DND-41 (cell line): ENCODE results near the gene MKS1.

Experiments used
- ATAC-seq: fragments of 200-7000 bp; cut with Tn5 transposase; 3 replicates; pipeline ENCODE4 v1.9.1; 2021; ENCODE audit warnings: low read depth; ENCODE audit not compliant: insufficient read depth
- DNase-seq: peaks from one replicate; pipeline ENCODE4 v3.0.0-alpha.2; 2020
- H2AFZ ChIP-seq: 2 replicates; pipeline ENCODE4 v1.6.0; 2012; ENCODE audit warnings: low read depth, low read length
- H3K27ac ChIP-seq: 2 replicates; pipeline ENCODE4 v1.5.1; 2012; ENCODE audit warnings: low read length, inconsistent platforms
- H3K27me3 ChIP-seq: fragments of 200-600 bp; sonication (generic); 2 replicates; pipeline ENCODE4 v1.6.0; 2012; ENCODE audit warnings: low read length, mild to moderate bottlenecking, inconsistent platforms; ENCODE audit not compliant: insufficient read depth, poor library complexity
- H3K36me3 ChIP-seq: 2 replicates; pipeline ENCODE4 v1.5.1; 2012; ENCODE audit warnings: low read length, inconsistent platforms; ENCODE audit not compliant: insufficient read depth
- H3K4me1 ChIP-seq: 2 replicates; pipeline ENCODE4 v1.5.1; 2012; ENCODE audit warnings: mild to moderate bottlenecking, low read length; ENCODE audit not compliant: insufficient read depth
- H3K4me2 ChIP-seq: 2 replicates; pipeline ENCODE4 v1.6.0; 2012; ENCODE audit warnings: mild to moderate bottlenecking, moderate library complexity, low read length, inconsistent platforms; ENCODE audit not compliant: insufficient read depth
- H3K4me3 ChIP-seq, 2 experiments: fragments of 200-600 bp in 1 of 2; shearing (Covaris generic) in 1 of 2; 2 replicates each; pipeline ENCODE4 v1.5.1; 2012 to 2016; ENCODE audit warnings: inconsistent platforms in 2 of 2, low read length in 2 of 2, mild to moderate bottlenecking in 2 of 2, low read depth in 1 of 2, moderate library complexity in 1 of 2
- H3K79me2 ChIP-seq: 2 replicates; pipeline ENCODE4 v1.6.0; 2012; ENCODE audit warnings: low read length, inconsistent platforms; ENCODE audit not compliant: insufficient read depth
- H3K9ac ChIP-seq: 2 replicates; pipeline ENCODE4 v1.6.0; 2012; ENCODE audit warnings: low read depth, mild to moderate bottlenecking, inconsistent platforms, low read length, moderate library complexity
- H3K9me3 ChIP-seq: 2 replicates; pipeline ENCODE4 v1.5.1; 2012; ENCODE audit warnings: low read length, moderate library complexity, mild to moderate bottlenecking, inconsistent platforms; ENCODE audit not compliant: insufficient read depth, severe bottlenecking
- H4K20me1 ChIP-seq: 2 replicates; pipeline ENCODE4 v1.6.0; 2012; ENCODE audit warnings: low read length; ENCODE audit not compliant: insufficient read depth
- CTCF ChIP-seq: IDR thresholded peaks from 2 replicates; pipeline ENCODE4 v1.5.1; 2012; ENCODE audit warnings: borderline replicate concordance, low read length, moderate library complexity, mild to moderate bottlenecking; ENCODE audit not compliant: poor library complexity, severe bottlenecking; ENCODE audit errors: extremely low read depth
- EZH2 ChIP-seq: IDR thresholded peaks from 3 replicates; pipeline ENCODE4 v1.6.1; 2012; ENCODE audit warnings: borderline replicate concordance, low read depth, mild to moderate bottlenecking, moderate library complexity, low read length, inconsistent platforms; ENCODE audit not compliant: severe bottlenecking

The MKS1 gene

DNA sequence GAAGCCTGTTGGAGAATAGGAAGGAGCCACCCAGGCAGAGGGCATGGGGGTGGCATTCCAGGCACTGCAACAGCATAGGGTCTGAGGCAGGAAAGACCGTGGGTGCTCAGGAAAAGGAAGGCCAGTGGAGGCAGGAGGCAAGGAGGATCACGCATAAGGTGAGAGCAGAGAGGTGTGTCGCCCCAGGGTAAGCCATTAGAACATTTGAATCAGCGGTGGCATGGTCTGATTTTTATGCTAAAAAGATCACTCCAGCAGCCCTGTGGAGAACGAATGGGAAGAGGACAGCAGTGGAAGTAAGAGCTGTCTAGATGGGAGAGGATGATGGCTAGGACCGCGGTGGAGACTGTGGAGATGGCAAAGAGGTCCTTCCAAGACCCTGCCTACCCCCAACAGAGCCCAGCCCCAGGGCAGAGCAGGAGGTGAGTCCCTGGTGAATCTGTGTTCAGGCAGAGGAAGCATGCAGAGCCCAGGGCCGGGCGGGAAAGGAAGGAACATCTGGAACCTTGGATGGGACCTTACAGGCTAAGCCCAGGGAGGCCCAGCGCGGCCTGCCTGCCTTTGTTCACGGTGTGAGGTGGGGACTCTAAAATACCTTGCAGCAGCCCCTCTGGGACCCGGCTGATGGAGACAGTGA, 27.2 kb upstream of the MKS1 start:
- no peak for DNase-seq
- Histone ChIP-seq H2AFZ (no peak overlapping the region), H3K27ac (no peak overlapping the region), H3K4me3 (no peak overlapping the region), H3K36me3 (no peaks in the 10 kb centered on the region), H3K9me3 (no peaks in the 10 kb centered on the region), H3K4me1 (no peaks in the 10 kb centered on the region), H3K9ac (no peak overlapping the region), H3K27me3 (peaks cover 38% of the 10 kb centered on the region), H4K20me1 (no peaks in the 10 kb centered on the region; the same call in 1 of the 2 replicates), H3K79me2 (no peaks in the 10 kb centered on the region), H3K4me2 (no peak overlapping the region)
- no peak for ATAC-seq
- TF ChIP-seq CTCF (no peak), EZH2 (no peak)

DNA sequence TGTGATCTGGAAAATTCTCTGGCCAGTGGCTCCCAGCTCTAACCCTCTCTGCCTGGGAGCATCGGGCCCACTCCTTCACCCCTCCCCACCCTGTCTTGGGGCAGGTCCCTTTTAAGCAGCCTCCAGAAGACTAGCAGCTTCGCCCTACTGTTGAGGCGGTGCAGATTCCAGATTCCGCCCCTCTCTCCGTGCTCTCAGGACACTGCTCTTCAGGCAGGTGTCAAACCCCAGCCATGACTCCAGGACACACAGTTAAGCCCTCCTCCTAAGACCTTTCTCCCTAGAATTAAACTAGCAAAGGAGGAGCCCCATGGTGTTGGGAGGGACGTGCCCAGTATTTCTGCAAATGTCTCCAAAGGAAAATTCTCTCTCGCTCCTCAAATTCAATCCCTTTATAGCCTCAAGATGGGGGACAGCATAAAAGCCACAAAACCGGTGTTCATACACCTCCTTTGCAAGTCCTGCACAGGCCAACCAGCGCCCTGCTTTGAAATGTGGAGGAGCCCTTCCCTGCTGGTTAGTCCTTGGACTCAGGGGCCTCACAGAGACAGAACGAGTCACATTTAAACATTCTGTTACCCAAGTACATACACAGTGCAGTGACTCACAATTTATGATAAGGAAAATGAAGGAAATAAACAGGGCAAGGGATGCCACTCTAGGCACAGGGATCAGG, 26.5 kb upstream of the MKS1 start:
- H3K4me3 ChIP-seq: no peak overlapping the region
- TF ChIP-seq CTCF: no peak
- no peak for TF ChIP-seq EZH2
- no peaks in the 10 kb centered on the region for H3K36me3 ChIP-seq
- ATAC-seq (no peak), DNase-seq (no peak)
- H3K9me3 ChIP-seq: no peaks in the 10 kb centered on the region
- no peaks in the 10 kb centered on the region for H3K79me2 ChIP-seq
- no peak overlapping the region for H3K27ac ChIP-seq
- no peaks in the 10 kb centered on the region for H3K4me1 ChIP-seq
- no peak overlapping the region for H3K4me2 ChIP-seq
- H3K27me3 ChIP-seq: peaks cover 39% of the 10 kb centered on the region
- no peaks in the 10 kb centered on the region; the same call in 1 of the 2 replicates for H4K20me1 ChIP-seq
- no peak overlapping the region for H2AFZ ChIP-seq
- H3K9ac ChIP-seq: no peak overlapping the region

DNA sequence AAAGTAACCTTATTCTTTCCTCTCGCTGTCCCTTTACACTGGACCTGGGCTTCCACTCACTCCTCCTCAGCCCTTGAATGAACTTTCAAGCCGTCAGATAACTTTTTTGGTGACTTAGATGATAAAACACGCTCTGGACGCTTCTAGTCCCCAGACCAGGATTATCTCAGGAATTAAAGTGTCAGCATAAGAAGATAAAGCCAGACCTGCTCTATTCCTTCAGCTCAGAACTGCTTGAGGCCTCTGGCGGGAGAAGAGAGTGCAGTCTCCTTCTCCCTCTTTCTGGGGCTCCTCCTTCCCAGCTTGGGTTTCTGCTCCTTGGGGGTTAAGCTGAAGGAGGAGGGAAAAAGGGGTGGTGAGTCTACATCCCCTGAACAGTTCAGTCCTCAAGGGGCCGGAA, 25.9 kb upstream of the MKS1 start:
- Histone ChIP-seq H3K9me3 (no peaks in the 10 kb centered on the region), H3K36me3 (no peaks in the 10 kb centered on the region), H3K79me2 (no peaks in the 10 kb centered on the region), H4K20me1 (no peaks in the 10 kb centered on the region), H2AFZ (no peak overlapping the region), H3K4me3 (no peak overlapping the region), H3K9ac (no peak overlapping the region), H3K4me1 (no peaks in the 10 kb centered on the region), H3K4me2 (no peak overlapping the region), H3K27me3 (peaks cover 45% of the 10 kb centered on the region), H3K27ac (no peak overlapping the region)
- DNase-seq: no peak
- TF ChIP-seq EZH2 (no peak), CTCF (no peak)
- ATAC-seq: no peak
